Measurements from ENCODE around the gene A1BG.

DNA sequence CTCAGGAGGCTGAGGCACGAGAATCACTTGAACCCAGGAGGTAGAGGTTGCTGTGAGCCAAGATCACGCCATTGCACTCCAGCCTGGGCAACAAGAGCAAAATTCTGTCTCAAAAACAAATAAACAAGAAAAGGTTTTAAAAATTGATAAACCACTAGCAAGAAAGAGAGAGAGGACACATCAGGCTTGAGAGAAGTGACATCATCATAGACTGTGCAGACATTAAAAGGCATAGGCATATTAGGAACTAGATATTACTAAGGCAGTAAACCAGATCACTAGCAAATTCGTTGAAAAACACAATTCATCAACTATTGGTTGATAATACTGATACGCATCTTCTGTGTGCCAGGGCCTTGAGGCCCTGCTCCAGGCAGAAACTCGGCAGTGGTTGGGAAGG, 7.7 kb downstream of the A1BG start:
- TF ChIP-seq POLR2A (IDR thresholded peaks at IDR 0.05), result no peak
- TF ChIP-seq, protein P1, sequence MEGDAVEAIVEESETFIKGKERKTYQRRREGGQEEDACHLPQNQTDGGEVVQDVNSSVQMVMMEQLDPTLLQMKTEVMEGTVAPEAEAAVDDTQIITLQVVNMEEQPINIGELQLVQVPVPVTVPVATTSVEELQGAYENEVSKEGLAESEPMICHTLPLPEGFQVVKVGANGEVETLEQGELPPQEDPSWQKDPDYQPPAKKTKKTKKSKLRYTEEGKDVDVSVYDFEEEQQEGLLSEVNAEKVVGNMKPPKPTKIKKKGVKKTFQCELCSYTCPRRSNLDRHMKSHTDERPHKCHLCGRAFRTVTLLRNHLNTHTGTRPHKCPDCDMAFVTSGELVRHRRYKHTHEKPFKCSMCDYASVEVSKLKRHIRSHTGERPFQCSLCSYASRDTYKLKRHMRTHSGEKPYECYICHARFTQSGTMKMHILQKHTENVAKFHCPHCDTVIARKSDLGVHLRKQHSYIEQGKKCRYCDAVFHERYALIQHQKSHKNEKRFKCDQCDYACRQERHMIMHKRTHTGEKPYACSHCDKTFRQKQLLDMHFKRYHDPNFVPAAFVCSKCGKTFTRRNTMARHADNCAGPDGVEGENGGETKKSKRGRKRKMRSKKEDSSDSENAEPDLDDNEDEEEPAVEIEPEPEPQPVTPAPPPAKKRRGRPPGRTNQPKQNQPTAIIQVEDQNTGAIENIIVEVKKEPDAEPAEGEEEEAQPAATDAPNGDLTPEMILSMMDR (IDR thresholded peaks at IDR 0.05), result no peak
